ENCODE results near the gene IFT43.

The IFT43 gene

GRCh38 chr14:76051717-76052465, 66.3 kb downstream of the IFT43 start:
- in situ Hi-C loops (cut with MboI; ENCODE audit: low sequenced_read_pairs) = loop anchor here (5.0 to 10.0 kb wide), 2 partner anchors 303 to 595 kb away; no protein-coding TSS in a partner anchor
- no peak for DNase-seq (ENCODE audit: low spot score in 2 of 2)
- Histone ChIP-seq H3K9me3 (no peaks in the 10 kb centered on the region), H3K4me3 (no peak overlapping the region), H3K27me3 (ENCODE audit: low read depth) (no peaks in the 10 kb centered on the region), H3K36me3 (replicated peaks) (no peaks in the 10 kb centered on the region; the same call in 1 of the 2 replicates), H3K4me1 (no peaks in the 10 kb centered on the region)

- no peaks in the 10 kb centered on the region for H3K27me3 ChIP-seq (ENCODE audit: low read depth)
- no peaks in the 10 kb centered on the region for H3K9me3 ChIP-seq
- H3K36me3 ChIP-seq (replicated peaks) = no peaks in the 10 kb centered on the region; the same call in 1 of the 2 replicates
- H3K4me3 ChIP-seq = no peak overlapping the region
- in situ Hi-C loops (cut with MboI; ENCODE audit: low sequenced_read_pairs) = loop anchor here (5.0 to 10.0 kb wide), 2 partner anchors 301 to 594 kb away; no protein-coding TSS in a partner anchor
- H3K4me1 ChIP-seq = no peaks in the 10 kb centered on the region
- DNase-seq (ENCODE audit: low spot score in 2 of 2) = no peak
Measured at GRCh38 chr14:76053572-76054355, 68.2 kb downstream of the IFT43 start.

- DNase-seq (ENCODE audit: low spot score in 2 of 2) = no peak
- Histone ChIP-seq H3K27me3 (ENCODE audit: low read depth) (no peaks in the 10 kb centered on the region), H3K36me3 (replicated peaks) (peaks cover 3% of the 10 kb centered on the region; the same call in 1 of the 2 replicates), H3K4me3 (no peak overlapping the region), H3K9me3 (no peaks in the 10 kb centered on the region), H3K4me1 (no peaks in the 10 kb centered on the region)
- in situ Hi-C loops (cut with MboI; ENCODE audit: low sequenced_read_pairs) = loop anchor here (10.0 kb wide), 1 partner anchor 299 kb away; no protein-coding TSS in a partner anchor
Measured at GRCh38 chr14:76055330-76055729, 69.8 kb downstream of the IFT43 start.

GRCh38 chr14:76056128-76056527, 70.6 kb downstream of the IFT43 start:
- Histone ChIP-seq H3K9me3 (no peaks in the 10 kb centered on the region), H3K4me3 (no peak overlapping the region), H3K36me3 (replicated peaks) (0 out of 2 replicates have a peak, but pooled peaks cover 3% of the 10 kb centered on the region), H3K27me3 (ENCODE audit: low read depth) (no peaks in the 10 kb centered on the region), H3K4me1 (no peaks in the 10 kb centered on the region)
- in situ Hi-C loops (cut with MboI; ENCODE audit: low sequenced_read_pairs) = loop anchor here (10.0 kb wide), 1 partner anchor 299 kb away; no protein-coding TSS in a partner anchor
- DNase-seq (ENCODE audit: low spot score in 2 of 2) = peak in 1 of 2 experiments; percentile 14

GRCh38 chr14:76057914-76058313, 72.4 kb downstream of the IFT43 start:
- in situ Hi-C loops (cut with MboI; ENCODE audit: low sequenced_read_pairs) = loop anchor here (10.0 kb wide), 1 partner anchor 297 kb away; no protein-coding TSS in a partner anchor
- H3K4me3 ChIP-seq = no peak overlapping the region
- H3K27me3 ChIP-seq (ENCODE audit: low read depth) = no peaks in the 10 kb centered on the region
- 0 out of 2 replicates have a peak, but pooled peaks cover 3% of the 10 kb centered on the region for H3K36me3 ChIP-seq (replicated peaks)
- no peaks in the 10 kb centered on the region for H3K4me1 ChIP-seq
- DNase-seq (ENCODE audit: low spot score in 2 of 2) = no peak
- H3K9me3 ChIP-seq = no peaks in the 10 kb centered on the region

- Histone ChIP-seq H3K36me3 (replicated peaks) (0 out of 2 replicates have a peak, but pooled peaks cover 3% of the 10 kb centered on the region), H3K27me3 (ENCODE audit: low read depth) (no peaks in the 10 kb centered on the region), H3K4me1 (no peaks in the 10 kb centered on the region), H3K4me3 (no peak overlapping the region), H3K9me3 (no peaks in the 10 kb centered on the region)
- no peak for DNase-seq (ENCODE audit: low spot score in 2 of 2)
- in situ Hi-C loops (cut with MboI; ENCODE audit: low sequenced_read_pairs) = no loop called here
Measured at GRCh38 chr14:76063327-76063726, 77.8 kb downstream of the IFT43 start.

GRCh38 chr14:76065519-76065918, 80.0 kb downstream of the IFT43 start:
- H3K36me3 ChIP-seq (replicated peaks) = no peaks in the 10 kb centered on the region
- no peaks in the 10 kb centered on the region for H3K4me1 ChIP-seq
- H3K27me3 ChIP-seq (ENCODE audit: low read depth) = no peaks in the 10 kb centered on the region
- no peaks in the 10 kb centered on the region for H3K9me3 ChIP-seq
- in situ Hi-C loops (cut with MboI; ENCODE audit: low sequenced_read_pairs) = no loop called here
- H3K4me3 ChIP-seq = no peak overlapping the region
- no peak for DNase-seq (ENCODE audit: low spot score in 2 of 2)

- Histone ChIP-seq H3K27me3 (ENCODE audit: low read depth) (no peaks in the 10 kb centered on the region), H3K4me1 (no peaks in the 10 kb centered on the region), H3K9me3 (no peaks in the 10 kb centered on the region), H3K36me3 (replicated peaks) (no peaks in the 10 kb centered on the region), H3K4me3 (no peak overlapping the region)
- DNase-seq (ENCODE audit: low spot score in 2 of 2) = no peak
- in situ Hi-C loops (cut with MboI; ENCODE audit: low sequenced_read_pairs) = no loop called here
Measured at GRCh38 chr14:76067536-76067935, 82.0 kb downstream of the IFT43 start.

- in situ Hi-C loops (cut with MboI; ENCODE audit: low sequenced_read_pairs) = no loop called here
- no peak for DNase-seq (ENCODE audit: low spot score in 2 of 2)
Measured at GRCh38 chr14:76073717-76074116, 88.2 kb downstream of the IFT43 start.

GRCh38 chr14:76077340-76077739, 91.8 kb downstream of the IFT43 start:
- DNase-seq (ENCODE audit: low spot score in 2 of 2) = no peak
- Histone ChIP-seq H3K27me3 (ENCODE audit: low read depth) (no peaks in the 10 kb centered on the region), H3K4me3 (no peak overlapping the region), H3K36me3 (replicated peaks) (no peaks in the 10 kb centered on the region), H3K9me3 (no peaks in the 10 kb centered on the region), H3K4me1 (peaks cover 15% of the 10 kb centered on the region)
- in situ Hi-C loops (cut with MboI; ENCODE audit: low sequenced_read_pairs) = no loop called here

More at GRCh38 chr14:76073717-76074116, 88.2 kb downstream of the IFT43 start:
- H3K4me1 ChIP-seq = no peaks in the 10 kb centered on the region
- no peak overlapping the region for H3K4me3 ChIP-seq
- H3K36me3 ChIP-seq (replicated peaks) = no peaks in the 10 kb centered on the region
- H3K9me3 ChIP-seq = no peaks in the 10 kb centered on the region
- H3K27me3 ChIP-seq (ENCODE audit: low read depth) = no peaks in the 10 kb centered on the region

- in situ Hi-C loops (cut with MboI; ENCODE audit: low sequenced_read_pairs) = no loop called here
- no peak for DNase-seq (ENCODE audit: low spot score in 2 of 2)
- H3K9me3 ChIP-seq = no peaks in the 10 kb centered on the region
- no peaks in the 10 kb centered on the region for H3K36me3 ChIP-seq (replicated peaks)
- H3K4me1 ChIP-seq = peaks cover 15% of the 10 kb centered on the region
- H3K4me3 ChIP-seq = no peak overlapping the region
- no peaks in the 10 kb centered on the region for H3K27me3 ChIP-seq (ENCODE audit: low read depth)
Measured at GRCh38 chr14:76078501-76078900, 92.9 kb downstream of the IFT43 start.

GRCh38 chr14:76080025-76080424, 94.5 kb downstream of the IFT43 start:
- DNase-seq (ENCODE audit: low spot score in 2 of 2) = no peak
- Histone ChIP-seq H3K27me3 (ENCODE audit: low read depth) (no peaks in the 10 kb centered on the region), H3K36me3 (replicated peaks) (no peaks in the 10 kb centered on the region), H3K4me3 (no peak overlapping the region), H3K4me1 (peaks cover 15% of the 10 kb centered on the region), H3K9me3 (no peaks in the 10 kb centered on the region)
- in situ Hi-C loops (cut with MboI; ENCODE audit: low sequenced_read_pairs) = no loop called here

GRCh38 chr14:76080471-76080870, 94.9 kb downstream of the IFT43 start:
- Histone ChIP-seq H3K36me3 (replicated peaks) (no peaks in the 10 kb centered on the region), H3K4me1 (peaks cover 15% of the 10 kb centered on the region), H3K9me3 (no peaks in the 10 kb centered on the region), H3K27me3 (ENCODE audit: low read depth) (no peaks in the 10 kb centered on the region), H3K4me3 (no peak overlapping the region)
- DNase-seq (ENCODE audit: low spot score in 2 of 2) = peak; percentile 71 to 88
- in situ Hi-C loops (cut with MboI; ENCODE audit: low sequenced_read_pairs) = no loop called here

GRCh38 chr14:76081642-76082041, 96.1 kb downstream of the IFT43 start:
- H3K36me3 ChIP-seq (replicated peaks) = no peaks in the 10 kb centered on the region
- H3K4me3 ChIP-seq = no peak overlapping the region
- no peak for DNase-seq (ENCODE audit: low spot score in 2 of 2)
- no peaks in the 10 kb centered on the region for H3K27me3 ChIP-seq (ENCODE audit: low read depth)
- no peaks in the 10 kb centered on the region for H3K9me3 ChIP-seq
- H3K4me1 ChIP-seq = peaks cover 15% of the 10 kb centered on the region
- in situ Hi-C loops (cut with MboI; ENCODE audit: low sequenced_read_pairs) = no loop called here

All from HAP-1 (cell line).